Daoy (cell line): ENCODE data around the gene C19orf85. TPM values are rescaled to one million over a fixed set of nuclear protein-coding genes. Genes with fewer than 3 reads are reported as not detected.
"Not testable (repeated sequence)": the region's sequence is repeated elsewhere in the genome, so short reads cannot be mapped to it uniquely, and the experiment has no call there.

Experiments
- DNase-seq: peaks from one replicate; pipeline ENCODE4 v3.0.0-alpha.2; 2015; ENCODE audit warnings: low read depth
- total RNA-seq: library from RNA; depleted of rRNA; stranded (reverse); fragments of >200 nt; shearing (Covaris generic); gene quantifications from 2 replicates; pipeline ENCODE4 v1.2.3, GENCODE V29; 2014

The C19orf85 gene
- total RNA-seq, 1 experiment from 2014 or later = not detected

DNA sequence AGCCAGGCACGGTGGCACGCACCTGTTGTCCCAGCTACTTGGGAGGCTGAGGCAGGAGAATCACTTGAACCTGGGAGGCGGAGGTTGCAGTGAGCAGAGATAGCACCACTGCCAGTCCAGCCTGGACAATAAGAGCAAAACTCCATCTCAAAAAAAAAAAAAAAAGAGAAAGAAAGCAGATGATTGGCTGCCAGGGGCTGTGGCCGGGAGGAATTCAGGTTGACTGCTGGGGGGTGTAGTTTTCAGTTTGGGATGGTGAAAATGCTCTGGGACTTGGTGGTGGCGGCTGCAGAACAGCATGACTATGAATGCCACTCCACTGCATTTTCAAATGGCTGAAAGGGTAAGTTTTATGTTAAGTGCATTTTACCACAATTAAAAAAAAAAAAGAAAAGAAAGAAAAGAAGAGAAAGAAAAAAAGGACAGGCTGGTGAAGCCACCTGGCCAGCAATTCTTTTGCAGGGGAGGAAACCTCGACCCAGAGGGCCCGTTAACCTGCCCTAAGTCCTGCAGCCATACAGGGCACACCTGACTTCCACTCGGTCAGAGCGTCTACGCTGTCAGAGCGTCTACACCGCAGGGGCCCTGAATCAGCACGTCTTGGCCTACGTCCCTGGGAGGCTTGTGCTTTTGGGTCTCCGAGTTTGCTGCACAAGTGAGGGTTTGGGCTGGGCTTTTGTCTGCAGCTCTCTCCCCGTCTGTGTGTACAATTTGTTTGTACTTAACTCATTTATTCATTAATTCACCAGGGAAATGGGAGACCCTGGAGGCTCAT, 6.7 kb downstream of the C19orf85 start:
- DNase-seq = no peak

DNA sequence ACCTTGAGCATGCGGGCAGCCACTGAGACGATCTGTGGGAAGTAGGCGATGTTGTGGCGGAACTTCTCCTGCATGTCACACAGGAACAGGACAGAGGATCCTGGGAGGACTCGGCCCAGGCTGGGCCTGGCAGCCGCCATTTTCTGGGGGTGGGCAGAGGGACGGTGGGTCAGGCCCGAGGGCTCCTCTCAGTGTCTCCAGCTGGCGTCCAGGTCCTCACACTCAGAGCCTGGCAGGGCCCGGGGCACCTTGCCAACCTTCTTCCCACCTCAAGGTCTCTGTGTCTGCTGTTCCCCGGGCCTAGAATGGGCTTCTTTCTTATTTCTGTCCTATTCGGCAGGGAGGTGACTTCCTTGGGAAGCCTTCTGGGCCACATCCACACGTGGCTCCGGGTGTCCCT, 8.2 kb downstream of the C19orf85 start:
- DNase-seq = no peak

DNA sequence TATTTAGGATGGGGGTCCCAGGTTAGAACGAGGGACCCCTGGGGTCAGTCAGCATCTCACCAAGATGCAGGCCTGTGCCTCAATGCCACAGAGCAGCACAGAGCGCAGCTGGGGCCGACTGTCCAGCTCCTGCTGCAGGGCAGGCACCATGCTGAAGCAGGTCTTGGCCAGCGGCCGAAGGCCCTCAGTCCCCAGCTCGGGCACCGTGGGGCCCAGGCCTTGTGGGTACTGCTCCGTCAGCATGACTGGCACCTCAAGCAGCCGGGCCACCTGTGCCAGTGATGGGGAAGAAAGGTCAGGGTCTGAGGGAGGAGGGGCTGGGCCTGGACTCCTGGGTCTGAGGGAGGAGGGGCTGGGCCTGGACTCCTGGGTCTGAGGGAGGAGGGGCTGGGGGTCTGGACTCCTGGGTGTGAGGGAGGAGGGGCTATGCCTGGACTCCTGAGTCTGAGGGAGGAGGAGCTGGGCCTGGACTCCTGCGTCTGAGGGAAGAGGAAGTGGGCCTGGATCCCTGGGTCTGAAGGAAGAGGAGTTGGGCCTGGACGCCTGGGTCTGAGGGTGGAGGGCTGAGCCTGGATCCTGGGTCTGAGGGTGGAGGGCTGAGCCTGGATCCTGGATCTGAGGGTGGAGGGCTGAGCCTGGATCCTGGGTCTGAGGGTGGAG, 8.8 kb downstream of the C19orf85 start:
- DNase-seq = no peak

DNA sequence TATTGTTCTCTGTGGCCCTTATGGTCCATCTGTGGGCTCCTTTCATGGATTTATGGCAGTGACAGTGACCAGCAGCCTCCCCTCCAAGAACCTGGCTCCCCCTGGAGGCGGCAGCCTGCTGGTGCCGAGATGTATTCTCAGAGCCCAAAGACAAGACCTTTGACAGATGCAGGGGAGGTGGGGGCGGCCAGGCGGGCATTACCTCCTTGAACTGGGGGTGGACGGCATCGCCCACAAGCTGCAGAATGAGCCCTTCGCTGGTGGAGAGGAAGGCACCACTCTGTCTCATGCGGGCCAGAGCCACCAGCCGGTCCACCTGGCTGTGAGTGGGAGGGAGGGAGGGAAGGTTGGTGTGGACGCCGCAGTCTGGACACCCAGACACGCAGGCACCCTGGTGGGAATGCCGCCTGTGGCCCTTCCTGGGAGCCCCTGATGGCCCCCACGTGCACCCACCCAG, 9.7 kb downstream of the C19orf85 start:
- DNase-seq = peak; percentile 51

DNA sequence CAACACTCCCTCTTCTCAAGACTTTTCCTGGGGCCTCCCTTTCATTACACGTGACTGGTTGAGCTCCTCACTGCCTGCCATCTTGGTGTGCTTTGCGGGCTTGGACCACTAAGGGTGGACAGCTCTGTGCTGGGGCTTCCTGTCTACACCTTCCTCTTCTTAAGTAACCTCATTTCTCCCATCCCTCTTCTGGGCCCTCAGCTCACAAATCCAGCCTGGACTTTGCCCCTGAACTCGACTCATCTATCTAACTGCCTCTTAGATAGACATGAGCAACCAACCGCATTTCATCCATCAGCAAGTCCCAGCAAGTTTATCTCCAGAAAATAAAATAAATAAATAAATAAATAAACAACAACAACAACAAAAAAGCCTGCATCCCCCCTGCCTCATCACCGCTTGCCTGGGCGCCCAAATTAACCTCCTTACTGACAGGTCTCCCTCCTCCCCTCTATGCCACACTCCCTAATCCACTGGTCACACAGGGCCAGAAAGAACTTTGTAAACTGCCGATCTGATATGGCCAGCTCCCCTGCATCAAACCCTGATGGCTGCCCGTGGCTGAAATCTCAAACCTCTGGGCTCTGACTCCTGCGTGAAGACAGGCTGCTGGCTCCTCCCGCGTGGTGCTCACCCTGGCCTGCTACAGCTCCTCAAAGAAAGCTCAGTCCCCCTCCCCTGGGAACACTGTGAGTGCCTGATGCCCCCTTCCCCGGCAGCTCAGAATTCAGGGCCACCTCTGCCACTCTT, 10.9 kb downstream of the C19orf85 start:
- no peak for DNase-seq

DNA sequence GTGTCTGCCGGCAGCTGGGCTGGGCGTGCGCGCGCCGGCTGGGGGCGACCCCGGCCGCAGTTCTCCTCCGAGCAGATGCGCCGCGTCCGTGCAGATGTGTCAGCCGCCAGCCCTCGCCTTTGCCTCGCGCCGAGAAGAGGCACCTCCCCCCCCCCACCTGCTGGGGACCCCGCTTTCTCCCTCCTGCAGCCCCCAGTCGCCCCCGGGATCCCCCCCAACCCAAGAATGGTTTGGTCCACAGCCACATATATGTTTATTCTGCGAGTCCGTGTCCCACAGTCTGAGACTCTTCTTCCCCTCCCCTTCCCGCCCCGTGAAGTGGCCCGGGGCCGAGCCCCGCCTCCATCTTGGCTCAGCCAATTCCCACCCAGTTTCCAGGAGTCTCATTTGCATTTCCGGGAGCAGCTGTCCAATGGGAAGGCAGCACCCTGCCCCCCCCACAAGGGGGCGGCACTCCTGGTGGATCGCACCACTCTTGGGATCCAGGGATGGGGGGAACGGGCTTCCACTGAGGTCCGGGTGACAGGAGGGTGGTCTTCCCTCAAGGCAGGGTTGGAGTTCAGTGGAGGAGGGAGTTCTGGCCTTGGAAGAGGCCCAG, 11.7 kb downstream of the C19orf85 start:
- peak; percentile 85 for DNase-seq

DNA sequence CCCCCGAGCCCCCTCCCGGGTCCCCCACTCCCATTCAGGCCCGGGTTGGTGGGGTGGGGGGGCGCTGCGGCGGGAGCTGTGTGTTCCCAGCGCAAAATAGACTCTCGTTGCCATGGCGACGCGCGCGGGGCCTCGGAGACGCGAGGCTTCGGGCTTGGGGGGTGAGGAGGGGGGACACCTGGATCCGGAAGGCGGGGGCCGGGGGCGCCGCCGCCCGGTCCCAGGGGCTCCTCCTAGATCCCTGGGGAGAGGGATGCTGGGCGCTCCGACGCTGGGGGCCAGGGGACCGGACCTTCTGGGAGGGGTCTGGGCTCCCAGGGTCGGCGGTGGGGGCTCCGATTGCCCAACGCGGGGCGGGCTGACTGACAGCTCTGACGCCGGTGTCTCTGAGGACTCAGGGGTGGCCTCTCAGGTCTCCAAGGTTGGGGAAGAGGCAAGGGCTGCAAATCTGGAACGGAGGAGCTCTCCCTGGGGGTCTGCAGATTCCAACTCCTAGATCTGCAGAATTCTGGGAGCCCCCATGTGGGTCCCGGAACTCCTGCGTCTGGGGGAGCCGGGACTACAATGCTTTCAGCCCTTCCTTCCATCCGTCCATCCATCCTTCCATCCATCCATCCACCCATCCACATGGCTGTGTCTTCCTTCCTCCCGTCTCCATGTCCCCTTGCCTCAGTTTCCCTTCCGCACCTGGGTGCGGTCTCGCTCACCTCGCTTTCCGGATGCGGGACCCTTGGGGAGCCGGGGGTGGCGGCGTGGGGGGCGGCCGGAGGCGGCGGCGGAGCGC, 12.4 kb downstream of the C19orf85 start:
- peak; percentile 32 for DNase-seq

DNA sequence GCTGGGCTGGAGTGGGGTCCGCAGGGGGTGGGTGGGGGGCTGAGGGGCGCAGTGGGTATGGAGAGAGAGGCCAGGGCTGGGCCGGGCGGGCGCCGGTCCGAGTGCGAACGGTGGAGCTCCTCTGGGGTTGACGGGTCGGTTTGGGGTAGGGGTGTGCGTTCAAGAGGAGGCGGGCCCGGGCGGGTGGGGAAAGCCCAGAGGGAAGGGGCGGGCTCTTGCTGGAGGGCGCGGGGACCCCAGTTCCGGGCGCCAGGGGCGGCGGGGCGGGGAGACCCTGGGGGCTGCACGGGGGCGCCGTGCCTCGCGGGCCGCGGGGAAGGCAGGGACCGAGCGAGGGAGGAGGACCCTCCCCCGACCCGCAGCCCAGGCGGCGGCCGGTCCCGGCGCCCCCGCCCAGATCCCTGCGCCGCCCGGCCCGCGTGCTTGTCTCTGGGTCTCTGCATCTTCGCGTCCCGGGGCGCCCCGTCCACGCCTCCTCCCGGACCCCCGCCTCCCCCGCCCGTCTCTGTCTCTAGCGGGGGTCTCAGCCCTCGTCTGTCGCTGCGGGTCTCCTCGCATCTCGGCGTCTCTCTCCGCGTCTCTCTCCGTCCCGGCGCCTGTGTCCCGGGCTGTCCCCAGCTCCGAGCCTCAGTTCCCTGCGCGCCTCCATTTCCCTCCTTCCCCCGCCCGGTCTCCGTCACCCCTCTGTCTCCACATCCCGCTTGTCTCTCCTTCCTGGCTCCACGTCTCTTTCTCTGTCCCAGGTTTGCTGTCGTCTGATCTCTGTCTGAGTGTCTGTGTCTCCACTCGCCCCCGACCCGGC, 13.2 kb downstream of the C19orf85 start:
- DNase-seq = peak; percentile 39

DNA sequence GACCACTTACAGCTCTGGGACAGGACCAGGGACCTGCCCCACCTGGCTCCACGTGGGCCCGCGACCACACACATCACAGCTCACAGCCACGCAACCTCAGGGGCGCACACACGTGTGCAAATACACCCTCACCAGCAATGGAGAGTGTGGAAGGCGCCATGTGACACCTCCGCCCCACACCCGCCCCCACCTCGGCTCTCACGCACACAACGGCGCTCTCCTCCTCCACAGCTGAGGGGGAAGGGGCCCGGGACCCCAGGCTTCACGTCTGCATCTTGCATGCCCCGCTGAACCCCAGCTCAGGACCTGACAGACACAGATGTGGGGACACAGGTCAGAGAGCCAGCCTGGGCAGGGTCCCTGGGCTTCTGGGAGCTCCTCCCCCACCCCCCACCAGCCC, 15.1 kb downstream of the C19orf85 start:
- DNase-seq = no peak

DNA sequence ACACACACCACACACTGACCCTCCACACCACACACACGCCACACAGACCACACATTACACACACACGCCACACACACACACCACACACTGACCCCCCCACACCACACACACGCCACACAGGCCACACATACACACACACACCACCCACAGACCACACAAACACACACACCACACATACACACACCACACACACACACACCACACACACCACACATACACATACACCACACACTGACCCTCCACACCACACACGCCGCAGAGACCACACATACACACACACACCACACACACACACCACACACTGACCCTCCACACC, 16.4 kb downstream of the C19orf85 start:
- not testable (repeated sequence) for DNase-seq

DNA sequence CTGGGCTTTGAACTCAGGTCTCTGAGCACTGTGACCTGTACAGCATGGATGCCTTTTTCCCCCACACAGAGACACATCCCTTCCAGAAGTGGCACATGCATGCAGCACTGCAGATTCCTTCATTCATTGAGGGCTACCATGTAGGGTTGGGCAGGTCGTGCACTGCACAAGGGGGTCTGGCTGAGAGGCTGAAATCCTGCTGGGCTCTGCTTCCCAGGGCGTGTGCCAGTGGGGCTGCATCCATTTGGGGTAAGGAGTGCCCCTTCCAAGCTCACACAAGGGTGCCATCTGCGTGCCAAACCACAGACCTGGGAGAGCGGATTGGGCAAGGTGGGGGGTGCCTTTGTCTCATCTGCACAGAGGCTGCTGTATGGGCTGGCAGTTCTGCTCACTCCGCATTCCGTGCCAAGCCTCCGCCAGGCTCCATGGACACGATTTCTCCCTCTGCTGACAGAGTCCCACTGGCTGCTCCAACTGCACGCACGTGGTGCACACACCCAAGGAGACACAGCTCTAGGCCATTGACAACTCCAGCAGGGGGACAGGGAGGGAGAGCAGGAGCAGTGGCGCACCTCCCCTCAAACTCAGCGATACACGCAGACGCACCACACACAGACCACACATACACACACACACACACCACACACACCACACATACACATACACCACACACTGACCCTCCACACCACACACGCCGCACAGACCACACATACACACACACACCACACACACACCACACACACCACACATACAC, 17.0 kb downstream of the C19orf85 start:
- peak; percentile 90 for DNase-seq

DNA sequence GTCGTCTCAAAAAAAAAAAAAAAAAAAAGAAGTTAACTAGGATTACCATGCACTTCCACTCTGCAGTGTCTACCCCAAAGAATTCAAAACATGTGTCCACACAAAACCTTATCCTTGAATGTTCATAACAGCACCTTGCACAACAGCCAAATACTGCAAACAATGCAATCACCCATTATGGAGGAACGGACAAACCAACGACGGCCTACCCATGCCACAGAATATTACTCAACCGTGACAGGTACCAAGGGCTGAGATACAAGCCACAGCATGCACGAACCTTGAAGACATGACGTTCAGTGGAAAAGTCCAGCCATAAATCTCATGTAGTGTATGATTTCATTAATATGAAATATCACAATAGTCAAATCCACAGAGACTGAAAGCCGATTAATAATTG, 18.5 kb downstream of the C19orf85 start:
- DNase-seq = no peak

DNA sequence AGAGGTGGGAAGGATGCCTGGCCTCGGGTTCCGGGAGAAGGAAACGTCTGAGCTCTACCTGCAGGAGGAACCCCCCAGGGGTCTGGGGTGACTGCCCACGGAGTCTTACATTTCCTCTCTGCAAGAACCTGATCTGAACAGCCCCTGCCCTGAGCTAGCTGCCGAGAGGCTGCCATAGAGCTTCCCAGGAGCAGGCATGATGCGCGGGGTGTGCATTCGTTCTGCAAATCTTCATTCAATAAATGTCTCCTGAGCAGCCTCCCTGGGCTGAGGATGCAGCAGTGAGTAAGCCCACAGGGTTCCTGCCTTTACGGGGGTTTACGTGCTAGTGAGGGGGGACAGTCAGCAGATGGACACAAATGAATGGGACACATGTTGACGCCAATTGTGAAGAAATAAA, 19.9 kb downstream of the C19orf85 start:
- no peak for DNase-seq

DNA sequence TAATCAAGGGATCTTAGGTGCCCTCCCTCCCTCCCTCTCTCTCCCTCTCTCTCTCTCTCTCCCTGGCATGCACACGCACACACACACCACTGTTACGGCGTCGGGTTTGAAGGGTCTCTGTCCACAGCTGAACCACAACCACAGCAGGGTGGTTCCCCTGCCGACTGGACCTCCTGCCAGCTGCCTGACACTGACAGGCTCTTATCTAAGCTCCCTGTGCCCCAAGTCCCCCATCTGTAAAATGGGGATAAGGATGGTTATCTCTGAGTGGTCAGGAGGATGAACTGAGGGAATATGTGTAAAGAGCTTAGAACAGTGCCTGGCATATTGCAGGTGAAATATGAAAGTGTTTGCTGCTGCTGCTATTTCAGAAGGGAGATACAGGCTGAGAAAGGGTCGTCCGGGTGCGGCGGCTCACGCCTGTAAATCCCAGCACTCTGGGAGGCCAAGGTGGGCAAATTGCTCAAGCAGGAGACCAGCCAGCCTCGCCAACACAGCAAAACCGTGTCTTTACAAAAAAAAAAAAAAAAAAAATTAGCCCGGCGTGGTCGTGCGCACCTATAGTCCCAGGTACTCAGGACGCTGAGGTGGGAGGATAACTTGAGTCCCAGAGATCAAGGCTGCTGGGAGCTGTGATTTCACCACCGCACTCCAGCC, 20.6 kb downstream of the C19orf85 start:
- DNase-seq = no peak

DNA sequence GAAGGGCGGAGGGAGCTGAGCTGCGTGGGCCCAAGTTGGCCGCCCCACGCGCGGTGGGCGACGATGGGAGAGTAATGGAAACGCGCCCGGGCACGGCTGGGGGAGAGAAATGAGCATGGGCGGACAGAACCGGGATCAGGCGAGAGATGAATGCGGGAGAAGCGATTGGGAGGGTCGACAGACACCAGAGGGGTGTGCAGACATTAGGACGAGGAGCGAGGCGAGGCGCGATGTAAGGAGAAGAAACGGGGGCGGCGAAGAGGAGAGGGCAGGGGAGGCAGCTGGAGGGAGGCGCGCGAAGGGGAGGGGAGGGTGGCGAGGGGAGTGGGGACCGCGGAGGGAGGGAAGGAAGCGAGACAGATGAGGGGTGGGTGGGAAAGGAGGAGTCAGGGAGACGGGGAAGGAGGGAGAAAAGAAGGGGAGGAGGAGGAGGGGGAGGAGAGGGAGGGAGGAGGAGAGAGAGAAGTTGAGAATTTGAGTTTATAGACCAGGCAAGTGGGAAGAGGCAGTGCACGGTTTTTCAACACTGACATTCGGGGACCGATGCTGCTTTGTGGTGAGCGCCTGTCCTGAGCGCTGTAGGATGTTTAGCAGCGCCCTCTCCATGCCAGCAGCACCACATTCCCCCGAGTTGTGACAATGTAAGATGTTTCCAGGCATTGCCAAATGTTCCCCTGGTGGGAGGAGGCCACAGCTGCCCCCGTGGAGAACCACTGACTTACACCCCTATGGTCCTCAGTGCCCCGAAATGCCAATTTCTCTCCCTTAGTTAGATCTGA, 21.3 kb downstream of the C19orf85 start, which contains the start of gene SHISA7:
TSS of gene SHISA7 (minus strand) at position 256 of the 779 bp plus-strand sequence. CDS start 437 bp downstream, outside the sequence.
- DNase-seq = peak; percentile 31

DNA sequence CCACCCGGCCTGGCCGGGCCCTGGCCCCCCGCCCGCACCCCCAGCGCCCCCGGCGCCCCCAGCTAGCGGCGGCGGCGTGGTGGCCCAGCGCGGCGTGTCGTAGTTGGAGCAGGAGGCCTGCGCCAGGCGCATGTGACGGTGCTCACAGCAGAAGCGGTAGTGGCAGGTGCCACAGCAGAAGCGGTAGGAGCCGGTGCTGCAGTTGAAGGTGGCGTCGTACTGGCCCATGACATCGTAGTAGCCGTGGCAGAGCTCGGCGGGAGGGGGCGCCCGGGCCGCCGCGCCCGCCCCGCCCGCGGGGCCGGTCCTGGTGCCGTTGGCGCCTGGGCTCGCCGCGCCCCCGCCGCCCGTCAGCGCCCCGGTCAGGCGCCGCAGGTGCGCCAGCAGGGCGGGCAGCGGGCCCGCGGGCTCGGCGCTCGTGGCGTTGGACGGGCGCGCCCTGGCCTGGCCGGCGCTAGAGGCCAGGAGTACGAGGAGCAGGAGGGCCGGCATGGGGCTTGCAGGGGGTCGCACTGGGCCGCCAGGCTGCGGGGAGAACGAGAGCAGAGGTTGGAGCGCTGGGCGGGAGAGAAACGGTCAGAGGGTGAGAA, 22.1 kb downstream of the C19orf85 start:
- DNase-seq = no peak

DNA sequence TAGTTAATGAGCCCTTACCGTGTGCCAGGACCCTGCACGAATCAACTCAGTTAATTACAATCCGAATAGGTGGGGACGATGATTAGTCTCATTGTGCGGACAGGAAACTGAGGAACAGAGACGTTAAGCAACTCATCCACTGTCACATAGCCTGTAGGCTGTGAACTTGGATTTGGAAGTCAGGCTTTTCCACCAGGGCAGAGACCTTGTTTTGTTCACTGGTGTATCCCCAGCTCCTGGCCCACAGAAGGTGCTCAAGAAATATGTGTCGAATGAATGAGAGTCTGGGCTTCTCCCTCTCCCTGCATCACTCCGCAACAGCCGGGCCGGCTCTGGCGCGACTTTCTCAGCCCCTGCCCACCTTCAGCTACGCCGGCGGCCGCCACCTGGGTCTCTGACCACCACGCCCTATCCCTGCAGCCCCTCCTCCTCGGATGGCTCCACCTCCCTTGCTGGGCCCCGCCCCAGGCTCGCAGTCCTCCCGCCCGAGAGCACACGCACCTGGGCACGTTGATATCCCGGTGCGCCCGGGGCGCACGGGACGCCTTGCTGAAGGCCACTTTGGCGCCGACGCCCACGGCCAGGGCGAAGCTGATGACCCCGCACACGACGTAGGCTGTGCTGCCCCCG, 22.7 kb downstream of the C19orf85 start:
- DNase-seq = no peak

DNA sequence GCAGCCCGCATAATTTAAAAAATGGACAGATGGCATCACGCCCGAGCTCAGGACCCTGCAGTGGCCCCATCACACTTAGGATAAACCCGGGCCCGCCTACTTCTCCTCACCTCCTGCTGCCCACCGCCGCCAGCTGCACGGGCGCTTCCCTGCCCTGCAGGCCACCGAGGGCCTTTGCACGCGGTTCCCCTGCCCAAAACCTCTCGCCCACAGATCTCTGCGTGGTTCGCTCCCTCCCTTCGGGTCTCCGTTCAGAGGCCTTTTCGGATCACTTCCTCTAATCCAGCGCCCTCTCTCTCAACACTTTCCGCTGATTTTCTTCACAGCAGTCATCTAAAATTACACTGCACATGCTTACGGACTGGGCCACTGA, 23.2 kb downstream of the C19orf85 start:
- DNase-seq = no peak
